ENCODE data around the gene TULP1. TPM values are rescaled to one million over a fixed set of nuclear protein-coding genes. Genes with fewer than 3 reads are reported as not detected.
"Not testable (repeated sequence)": the region's sequence is repeated elsewhere in the genome, so short reads cannot be mapped to it uniquely, and the experiment has no call there.

TULP1 gene
- total RNA-seq, result not detected

GRCh38 chr6:35512740-35513139, at the start of gene TULP1:
Gene TULP1 (minus strand): TSS chr6:35512896. CDS start chr6:35512858, 38 bp downstream.
- no peak for ATAC-seq
- no peak for DNase-seq (ENCODE audit: low spot score in 2 of 2)
- Mint-ChIP-seq H3K9me3 (no peaks in the 10 kb centered on the region), H3K27ac (no peak within 1 kb of the TSS), H3K36me3 (no peaks in the 10 kb centered on the region)

- Mint-ChIP-seq H3K9me3 (no peaks in the 10 kb centered on the region), H3K27ac (no peak overlapping the region), H3K36me3 (no peaks in the 10 kb centered on the region)
- no peak for DNase-seq (ENCODE audit: low spot score in 2 of 2)
- ATAC-seq, result peak in 1 of 2 donors; percentile 7
Observed at GRCh38 chr6:35562060-35562459, 49.4 kb upstream of the TULP1 start.

- no peaks in the 10 kb centered on the region for H3K36me3 Mint-ChIP-seq
- no peaks in the 10 kb centered on the region for H3K9me3 Mint-ChIP-seq
- ATAC-seq (no peak), DNase-seq (ENCODE audit: low spot score in 2 of 2) (no peak)
- peak overlapping the region in 1 of 2 donors; percentile 8 for H3K27ac Mint-ChIP-seq
Observed at GRCh38 chr6:35561113-35561512, 48.4 kb upstream of the TULP1 start.

GRCh38 chr6:35558571-35558970, 45.9 kb upstream of the TULP1 start:
- peak in 1 of 2 donors; percentile 30 for ATAC-seq
- no peaks in the 10 kb centered on the region for H3K36me3 Mint-ChIP-seq
- no peak overlapping the region for H3K27ac Mint-ChIP-seq
- DNase-seq (ENCODE audit: low spot score in 2 of 2), result no peak
- H3K9me3 Mint-ChIP-seq, result no peaks in the 10 kb centered on the region

GRCh38 chr6:35557239-35557638, 44.5 kb upstream of the TULP1 start:
- DNase-seq (ENCODE audit: low spot score in 2 of 2) (no peak), ATAC-seq (no peak)
- Mint-ChIP-seq H3K9me3 (no peaks in the 10 kb centered on the region), H3K36me3 (no peaks in the 10 kb centered on the region), H3K27ac (no peak overlapping the region)

GRCh38 chr6:35554811-35555210, 42.1 kb upstream of the TULP1 start:
- Mint-ChIP-seq H3K36me3 (peaks cover 6 to 8% of the 10 kb centered on the region in 2 donors), H3K9me3 (peaks cover 4 to 8% of the 10 kb centered on the region in 2 donors), H3K27ac (no peak overlapping the region)
- no peak for ATAC-seq
- DNase-seq (ENCODE audit: low spot score in 2 of 2), result no peak

GRCh38 chr6:35553315-35553714, 40.6 kb upstream of the TULP1 start:
- DNase-seq (ENCODE audit: low spot score in 2 of 2), result no peak
- Mint-ChIP-seq H3K9me3 (peaks cover 4 to 10% of the 10 kb centered on the region in 2 donors), H3K27ac (no peak overlapping the region), H3K36me3 (peaks cover 6 to 11% of the 10 kb centered on the region in 2 donors)
- no peak for ATAC-seq

- ATAC-seq (peak; percentile 57 to 66), DNase-seq (ENCODE audit: low spot score in 2 of 2) (peak; percentile 60 to 71)
- Mint-ChIP-seq H3K36me3 (peaks cover 6 to 11% of the 10 kb centered on the region in 2 donors), H3K9me3 (peaks cover 4 to 10% of the 10 kb centered on the region in 2 donors), H3K27ac (no peak overlapping the region)
Observed at GRCh38 chr6:35552285-35552917, 39.7 kb upstream of the TULP1 start.

GRCh38 chr6:35550437-35550836, 37.7 kb upstream of the TULP1 start:
- Mint-ChIP-seq H3K36me3 (peaks cover 6 to 11% of the 10 kb centered on the region in 2 donors), H3K27ac (peak overlapping the region in 1 of 2 donors; percentile 43), H3K9me3 (peaks cover 4 to 10% of the 10 kb centered on the region in 2 donors)
- no peak for ATAC-seq
- DNase-seq (ENCODE audit: low spot score in 2 of 2), result no peak

- ATAC-seq (no peak), DNase-seq (ENCODE audit: low spot score in 2 of 2) (no peak)
- no peak overlapping the region for H3K27ac Mint-ChIP-seq
- H3K36me3 Mint-ChIP-seq, result peaks cover 6 to 11% of the 10 kb centered on the region in 2 donors
- H3K9me3 Mint-ChIP-seq, result peaks cover 4 to 14% of the 10 kb centered on the region in 2 donors
Observed at GRCh38 chr6:35547676-35548075, 35.0 kb upstream of the TULP1 start.

- H3K36me3 Mint-ChIP-seq, result peaks cover 0 to 11% of the 10 kb centered on the region in 2 donors
- ATAC-seq, result no peak
- peaks cover 0 to 13% of the 10 kb centered on the region in 2 donors for H3K9me3 Mint-ChIP-seq
- DNase-seq (ENCODE audit: low spot score in 2 of 2), result no peak
- H3K27ac Mint-ChIP-seq, result no peak overlapping the region
Observed at GRCh38 chr6:35544769-35545361, 32.2 kb upstream of the TULP1 start.

GRCh38 chr6:35543459-35544193, 30.9 kb upstream of the TULP1 start:
- H3K27ac Mint-ChIP-seq, result peak overlapping the region in 1 of 2 donors; percentile 41
- peaks cover 0 to 8% of the 10 kb centered on the region in 2 donors for H3K36me3 Mint-ChIP-seq
- DNase-seq (ENCODE audit: low spot score in 2 of 2), result no peak
- H3K9me3 Mint-ChIP-seq, result peaks cover 0 to 11% of the 10 kb centered on the region in 2 donors
- ATAC-seq, result no peak

- H3K27ac Mint-ChIP-seq, result no peak overlapping the region
- peaks cover 0 to 11% of the 10 kb centered on the region in 2 donors for H3K9me3 Mint-ChIP-seq
- H3K36me3 Mint-ChIP-seq, result peaks cover 0 to 8% of the 10 kb centered on the region in 2 donors
- DNase-seq (ENCODE audit: low spot score in 2 of 2), result no peak
- no peak for ATAC-seq
Observed at GRCh38 chr6:35541836-35542235, 29.1 kb upstream of the TULP1 start.

GRCh38 chr6:35539223-35539622, 26.5 kb upstream of the TULP1 start:
- Mint-ChIP-seq H3K36me3 (peaks cover 0 to 8% of the 10 kb centered on the region in 2 donors), H3K27ac (no peak overlapping the region), H3K9me3 (peaks cover 0 to 8% of the 10 kb centered on the region in 2 donors)
- DNase-seq (ENCODE audit: low spot score in 2 of 2) (no peak), ATAC-seq (no peak)

- H3K9me3 Mint-ChIP-seq; DNase-seq (ENCODE audit: low spot score in 2 of 2); H3K27ac Mint-ChIP-seq; H3K36me3 Mint-ChIP-seq; ATAC-seq: not testable (repeated sequence)
Observed at GRCh38 chr6:35535847-35536246, 23.2 kb upstream of the TULP1 start.

GRCh38 chr6:35534407-35535170, 21.9 kb upstream of the TULP1 start:
- no peaks in the 10 kb centered on the region for H3K9me3 Mint-ChIP-seq
- no peak overlapping the region for H3K27ac Mint-ChIP-seq
- H3K36me3 Mint-ChIP-seq, result no peaks in the 10 kb centered on the region
- ATAC-seq (no peak), DNase-seq (ENCODE audit: low spot score in 2 of 2) (no peak)

GRCh38 chr6:35533981-35534380, 21.3 kb upstream of the TULP1 start:
- Mint-ChIP-seq H3K27ac (no peak overlapping the region), H3K36me3 (no peaks in the 10 kb centered on the region), H3K9me3 (no peaks in the 10 kb centered on the region)
- no peak for ATAC-seq
- DNase-seq (ENCODE audit: low spot score in 2 of 2), result no peak

Data from activated naive CD4-positive, alpha-beta T cell treated with anti-CD3 and anti-CD28 coated beads, Interleukin-2, amount 50 U/mL, for 72 hours (primary cell).